ENCODE results near the gene SVIL. TPM values are rescaled to one million over a fixed set of nuclear protein-coding genes. Genes with fewer than 3 reads are reported as not detected.
"Not testable (repeated sequence)": the region's sequence is repeated elsewhere in the genome, so short reads cannot be mapped to it uniquely, and the experiment has no call there.

Gene SVIL
- total and polyA plus RNA-seq, 4 donors, result 68.4 to 374 (median 211) TPM

GRCh38 chr10:29613196-29613595, 21.6 kb downstream of the SVIL start:
- DNase-seq, result no peak
- Histone ChIP-seq H3K27ac (ENCODE audit: low read depth in 1 of 2, low read length in 2 of 2) (peak overlapping the region in 1 of 2 donors; percentile 30), H3K4me3 (ENCODE audit: low read length in 2 of 2) (no peak overlapping the region), H3K36me3 (ENCODE audit: control insufficient read depth in 1 of 2, insufficient read depth in 2 of 2, low read length in 1 of 2) (no peaks in the 10 kb centered on the region), H3K9me3 (ENCODE audit: control insufficient read depth, low read length) (no peaks in the 10 kb centered on the region), H3K4me1 (ENCODE audit: control insufficient read depth in 1 of 2, insufficient read depth in 2 of 2, low read length in 2 of 2) (peaks cover 2 to 6% of the 10 kb centered on the region in 2 donors), H3K27me3 (ENCODE audit: control insufficient read depth in 1 of 2, insufficient read depth in 2 of 2, low read length in 1 of 2) (no peaks in the 10 kb centered on the region)
- intact Hi-C loops (cut with DNase I), result no loop called here
- no peak for ATAC-seq (ENCODE audit: low FRiP score)
- 92 to 95% methylated on average over 6 of the region's 6 CpGs for whole genome bisulfite sequencing, 2 donors

- no peak for DNase-seq
- Histone ChIP-seq H3K27ac (ENCODE audit: low read depth in 1 of 2, low read length in 2 of 2) (no peak overlapping the region), H3K4me3 (ENCODE audit: low read length in 2 of 2) (no peak overlapping the region), H3K9me3 (ENCODE audit: control insufficient read depth, low read length) (no peaks in the 10 kb centered on the region), H3K36me3 (ENCODE audit: control insufficient read depth in 1 of 2, insufficient read depth in 2 of 2, low read length in 1 of 2) (no peaks in the 10 kb centered on the region), H3K27me3 (ENCODE audit: control insufficient read depth in 1 of 2, insufficient read depth in 2 of 2, low read length in 1 of 2) (no peaks in the 10 kb centered on the region), H3K4me1 (ENCODE audit: control insufficient read depth in 1 of 2, insufficient read depth in 2 of 2, low read length in 2 of 2) (peaks cover 2 to 6% of the 10 kb centered on the region in 2 donors)
- no peak for ATAC-seq (ENCODE audit: low FRiP score)
- WGBS, 2 donors, result 77 to 78% methylated on average over 8 of the region's 8 CpGs
- intact Hi-C loops (cut with DNase I), result no loop called here
Measured at GRCh38 chr10:29612657-29613056, 22.1 kb downstream of the SVIL start.

- Histone ChIP-seq H3K9me3 (ENCODE audit: control insufficient read depth, low read length) (no peaks in the 10 kb centered on the region), H3K27me3 (ENCODE audit: control insufficient read depth in 1 of 2, insufficient read depth in 2 of 2, low read length in 1 of 2) (no peaks in the 10 kb centered on the region), H3K4me3 (ENCODE audit: low read length in 2 of 2) (no peak overlapping the region), H3K4me1 (ENCODE audit: control insufficient read depth in 1 of 2, insufficient read depth in 2 of 2, low read length in 2 of 2) (peaks cover 5 to 6% of the 10 kb centered on the region in 2 donors), H3K27ac (ENCODE audit: low read depth in 1 of 2, low read length in 2 of 2) (no peak overlapping the region), H3K36me3 (ENCODE audit: control insufficient read depth in 1 of 2, insufficient read depth in 2 of 2, low read length in 1 of 2) (no peaks in the 10 kb centered on the region)
- DNase-seq (no peak), ATAC-seq (ENCODE audit: low FRiP score) (no peak)
- intact Hi-C loops (cut with DNase I), result no loop called here
- WGBS, 2 donors, result 55 to 57% methylated on average over 6 of the region's 6 CpGs
Measured at GRCh38 chr10:29611781-29612381, 22.9 kb downstream of the SVIL start.

GRCh38 chr10:29610876-29611647, 23.7 kb downstream of the SVIL start:
- H3K27me3 ChIP-seq (ENCODE audit: control insufficient read depth in 1 of 2, insufficient read depth in 2 of 2, low read length in 1 of 2), result no peaks in the 10 kb centered on the region
- no peak overlapping the region for H3K27ac ChIP-seq (ENCODE audit: low read depth in 1 of 2, low read length in 2 of 2)
- H3K4me3 ChIP-seq (ENCODE audit: low read length in 2 of 2), result no peak overlapping the region
- H3K4me1 ChIP-seq (ENCODE audit: control insufficient read depth in 1 of 2, insufficient read depth in 2 of 2, low read length in 2 of 2), result peaks cover 3 to 6% of the 10 kb centered on the region in 2 donors
- intact Hi-C loops (cut with DNase I), result no loop called here
- DNase-seq (no peak), ATAC-seq (ENCODE audit: low FRiP score) (no peak)
- no peaks in the 10 kb centered on the region for H3K9me3 ChIP-seq (ENCODE audit: control insufficient read depth, low read length)
- no peaks in the 10 kb centered on the region for H3K36me3 ChIP-seq (ENCODE audit: control insufficient read depth in 1 of 2, insufficient read depth in 2 of 2, low read length in 1 of 2)
- 74 to 78% methylated on average over 10 of the region's 10 CpGs for WGBS, 2 donors

DNA sequence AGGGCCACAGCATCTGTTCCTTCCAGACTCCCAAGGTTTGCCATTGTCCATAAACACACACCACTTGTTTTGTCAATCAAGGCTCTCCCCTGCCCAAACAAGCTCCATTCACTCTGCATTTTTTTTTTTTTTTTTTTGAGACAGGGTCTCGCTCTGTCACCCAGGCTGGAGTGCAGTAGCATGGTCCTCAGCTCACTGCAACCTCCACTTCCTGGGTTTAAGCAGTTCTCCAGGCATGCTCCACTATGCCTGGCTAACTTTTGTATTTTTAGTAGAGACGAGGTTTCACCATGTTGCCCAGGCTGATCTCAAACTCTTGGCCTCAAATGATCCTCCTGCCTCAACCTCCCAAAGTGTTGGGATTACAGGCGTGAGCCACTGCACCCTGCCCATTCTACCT, 24.4 kb downstream of the SVIL start:
- H3K4me1 ChIP-seq (ENCODE audit: control insufficient read depth in 1 of 2, insufficient read depth in 2 of 2, low read length in 2 of 2); H3K27ac ChIP-seq (ENCODE audit: low read depth in 1 of 2, low read length in 2 of 2); intact Hi-C loops (cut with DNase I); H3K36me3 ChIP-seq (ENCODE audit: control insufficient read depth in 1 of 2, insufficient read depth in 2 of 2, low read length in 1 of 2); H3K4me3 ChIP-seq (ENCODE audit: low read length in 2 of 2); ATAC-seq (ENCODE audit: low FRiP score); DNase-seq; H3K27me3 ChIP-seq (ENCODE audit: control insufficient read depth in 1 of 2, insufficient read depth in 2 of 2, low read length in 1 of 2); H3K9me3 ChIP-seq (ENCODE audit: control insufficient read depth, low read length): not testable (repeated sequence)
- 67 to 73% methylated on average over 3 of the region's 3 CpGs for WGBS, 2 donors

DNA sequence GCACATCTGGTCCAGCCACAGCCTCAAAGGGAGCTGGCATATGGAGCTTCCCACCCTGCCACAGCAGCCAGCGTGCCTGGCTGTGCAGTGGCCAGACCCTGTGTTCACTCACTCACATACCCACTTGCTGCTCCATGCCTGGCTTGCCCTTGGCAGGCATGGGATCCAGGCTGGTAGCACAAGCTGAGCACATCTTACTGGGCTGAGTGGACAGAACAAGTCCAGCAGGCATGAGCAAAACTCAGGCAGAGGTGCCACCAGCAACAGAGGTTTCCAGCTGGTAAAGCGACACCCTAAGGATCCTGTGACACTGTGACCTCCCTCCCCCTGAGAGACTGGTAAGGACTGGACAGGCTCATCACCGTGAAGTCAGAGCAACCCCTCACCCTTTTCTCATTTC, 25.1 kb downstream of the SVIL start:
- DNase-seq (no peak), ATAC-seq (ENCODE audit: low FRiP score) (no peak)
- H3K4me3 ChIP-seq (ENCODE audit: low read length in 2 of 2), result no peak overlapping the region
- peaks cover 3 to 6% of the 10 kb centered on the region in 2 donors for H3K4me1 ChIP-seq (ENCODE audit: control insufficient read depth in 1 of 2, insufficient read depth in 2 of 2, low read length in 2 of 2)
- no peaks in the 10 kb centered on the region for H3K27me3 ChIP-seq (ENCODE audit: control insufficient read depth in 1 of 2, insufficient read depth in 2 of 2, low read length in 1 of 2)
- intact Hi-C loops (cut with DNase I), result no loop called here
- no peaks in the 10 kb centered on the region for H3K36me3 ChIP-seq (ENCODE audit: control insufficient read depth in 1 of 2, insufficient read depth in 2 of 2, low read length in 1 of 2)
- WGBS, 2 donors, result 80 to 88% methylated on average over 3 of the region's 3 CpGs
- H3K27ac ChIP-seq (ENCODE audit: low read depth in 1 of 2, low read length in 2 of 2), result peak overlapping the region in 1 of 2 donors; percentile 36
- H3K9me3 ChIP-seq (ENCODE audit: control insufficient read depth, low read length), result no peaks in the 10 kb centered on the region

GRCh38 chr10:29608476-29609301, 26.1 kb downstream of the SVIL start:
- DNase-seq, result no peak
- Histone ChIP-seq H3K9me3 (ENCODE audit: control insufficient read depth, low read length) (no peaks in the 10 kb centered on the region), H3K4me3 (ENCODE audit: low read length in 2 of 2) (no peak overlapping the region), H3K27me3 (ENCODE audit: control insufficient read depth in 1 of 2, insufficient read depth in 2 of 2, low read length in 1 of 2) (no peaks in the 10 kb centered on the region), H3K36me3 (ENCODE audit: control insufficient read depth in 1 of 2, insufficient read depth in 2 of 2, low read length in 1 of 2) (no peaks in the 10 kb centered on the region), H3K27ac (ENCODE audit: low read depth in 1 of 2, low read length in 2 of 2) (peak overlapping the region in 1 of 2 donors; percentile 18), H3K4me1 (ENCODE audit: control insufficient read depth in 1 of 2, insufficient read depth in 2 of 2, low read length in 2 of 2) (peaks cover 3 to 6% of the 10 kb centered on the region in 2 donors)
- WGBS, 2 donors, result 76 to 82% methylated on average over 10 to 11 of the region's 11 CpGs
- peak; percentile 20 for ATAC-seq (ENCODE audit: low FRiP score)
- intact Hi-C loops (cut with DNase I), result no loop called here

DNA sequence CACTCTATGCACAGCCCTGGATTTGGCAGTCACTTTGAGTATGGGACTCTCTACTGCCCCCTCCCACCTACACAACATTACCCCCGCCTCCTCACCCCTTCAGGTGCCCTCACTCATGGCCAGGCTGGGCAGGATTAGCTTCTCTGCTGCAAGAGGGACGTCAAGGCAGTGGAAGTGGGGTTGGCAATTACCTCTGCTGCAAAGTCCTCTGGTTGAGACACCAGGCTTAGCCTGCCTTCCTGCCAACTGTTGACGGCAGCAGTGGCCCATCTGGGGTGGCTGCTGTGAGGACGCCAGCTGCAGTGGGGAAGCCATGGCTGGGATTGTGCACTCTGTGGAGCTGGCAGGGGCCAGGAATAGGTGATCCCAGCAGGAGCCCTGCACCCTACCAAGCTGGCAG, 26.7 kb downstream of the SVIL start:
- Histone ChIP-seq H3K27me3 (ENCODE audit: control insufficient read depth in 1 of 2, insufficient read depth in 2 of 2, low read length in 1 of 2) (no peaks in the 10 kb centered on the region), H3K4me1 (ENCODE audit: control insufficient read depth in 1 of 2, insufficient read depth in 2 of 2, low read length in 2 of 2) (peaks cover 3 to 11% of the 10 kb centered on the region in 2 donors)

More for the DNA sequence above, 26.7 kb downstream of the SVIL start:
- intact Hi-C loops (cut with DNase I), result no loop called here
- no peaks in the 10 kb centered on the region for H3K9me3 ChIP-seq (ENCODE audit: control insufficient read depth, low read length)
- 16 to 31% methylated on average over 4 of the region's 4 CpGs for WGBS, 2 donors
- H3K36me3 ChIP-seq (ENCODE audit: control insufficient read depth in 1 of 2, insufficient read depth in 2 of 2, low read length in 1 of 2), result no peaks in the 10 kb centered on the region
- peak overlapping the region in 1 of 2 donors; percentile 18 for H3K27ac ChIP-seq (ENCODE audit: low read depth in 1 of 2, low read length in 2 of 2)
- DNase-seq, result no peak
- peak; percentile 53 for ATAC-seq (ENCODE audit: low FRiP score)
- no peak overlapping the region for H3K4me3 ChIP-seq (ENCODE audit: low read length in 2 of 2)
